HG03064 (cell line): Measurements from ENCODE around the gene CLSTN1.

Experiments
- ATAC-seq: cut with Tn5 transposase; IDR thresholded peaks from one replicate; pipeline ENCODE4 v1.9.1; 2021; ENCODE audit warnings: low read depth; ENCODE audit not compliant: unreplicated experiment

Gene CLSTN1

GRCh38 chr1:9852004-9852403 is 28.2 kb upstream of the CLSTN1 start:
- ATAC-seq = no peak

- ATAC-seq = no peak
These were observed 26.8 kb upstream of the CLSTN1 start for GRCh38 chr1:9850442-9851162.

GRCh38 chr1:9849691-9850441 is 26.1 kb upstream of the CLSTN1 start:
- no peak for ATAC-seq

DNA sequence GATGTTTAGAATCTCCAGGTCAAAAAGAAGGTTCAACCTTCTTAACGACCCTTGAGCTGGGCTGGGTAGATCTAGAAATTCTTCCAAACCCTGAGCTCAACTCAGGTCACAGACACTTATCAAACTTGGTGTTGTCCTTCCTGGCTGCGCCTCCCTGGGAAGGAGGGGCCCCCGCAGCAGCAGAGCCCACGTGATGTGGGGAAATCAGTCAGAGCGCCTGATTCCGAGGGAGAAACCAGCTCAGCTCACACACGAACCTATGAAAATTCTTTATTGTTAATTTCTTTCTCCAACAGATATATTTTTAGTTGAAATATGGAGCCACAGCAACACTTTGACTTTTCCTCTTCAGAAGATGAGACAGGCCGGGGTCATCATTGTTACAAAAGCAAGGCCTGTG is 24.3 kb upstream of the CLSTN1 start:
- ATAC-seq = no peak

- ATAC-seq = no peak
These were observed 23.5 kb upstream of the CLSTN1 start for GRCh38 chr1:9847269-9847668.

DNA sequence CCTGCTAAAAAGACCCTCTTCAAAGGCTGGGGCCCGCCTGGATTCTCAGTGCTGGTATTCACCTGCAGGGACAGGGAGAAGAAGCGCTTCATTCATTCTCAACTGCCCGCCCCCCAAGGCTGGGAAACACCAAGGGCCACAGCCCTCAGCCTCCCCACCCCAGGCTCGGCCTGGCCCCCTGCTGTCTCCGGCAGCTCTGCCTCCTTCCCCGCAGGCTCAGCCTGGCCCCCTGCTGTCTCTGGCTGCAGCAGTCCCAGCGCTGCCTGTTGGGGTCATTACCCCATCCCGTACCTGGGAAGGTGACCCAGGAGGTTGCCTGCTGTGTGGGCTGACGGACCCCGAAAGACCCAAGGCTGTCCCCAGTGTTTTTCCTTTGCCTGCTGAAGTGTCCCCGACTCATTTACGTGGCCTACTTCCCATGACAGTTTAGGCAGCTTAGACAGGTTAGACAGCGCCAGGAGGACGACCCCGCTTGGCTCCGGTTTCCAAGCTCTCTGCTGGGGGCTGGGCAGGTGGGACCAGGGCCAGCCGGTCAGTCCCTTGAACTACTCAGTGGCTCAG is 22.9 kb upstream of the CLSTN1 start:
- no peak for ATAC-seq

DNA sequence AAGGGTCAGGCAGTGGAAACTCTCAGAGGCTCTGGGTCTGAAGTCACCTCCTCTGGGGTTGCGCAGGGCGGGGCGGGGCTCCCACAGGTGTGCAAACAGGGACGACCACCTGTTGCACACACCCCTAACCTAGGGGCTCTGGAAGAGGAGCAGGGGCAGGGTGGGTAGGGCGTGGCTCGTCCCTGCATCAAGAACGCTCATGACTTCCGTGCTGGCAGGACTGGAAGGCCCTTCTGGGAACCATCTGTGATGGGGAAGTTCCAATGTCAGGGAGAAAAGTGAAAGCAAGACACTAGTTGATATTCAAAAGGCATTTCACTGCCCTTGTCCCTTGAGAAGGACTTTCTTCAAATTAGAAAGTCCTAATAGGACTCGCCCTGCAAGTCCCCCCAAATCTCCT is 22.1 kb upstream of the CLSTN1 start:
- ATAC-seq = no peak

GRCh38 chr1:9844756-9845155 is 21.0 kb upstream of the CLSTN1 start:
- ATAC-seq = no peak

- ATAC-seq = no peak
These were observed 20.3 kb upstream of the CLSTN1 start for GRCh38 chr1:9844106-9844505.

GRCh38 chr1:9843576-9843945 is 19.8 kb upstream of the CLSTN1 start:
- no peak for ATAC-seq

DNA sequence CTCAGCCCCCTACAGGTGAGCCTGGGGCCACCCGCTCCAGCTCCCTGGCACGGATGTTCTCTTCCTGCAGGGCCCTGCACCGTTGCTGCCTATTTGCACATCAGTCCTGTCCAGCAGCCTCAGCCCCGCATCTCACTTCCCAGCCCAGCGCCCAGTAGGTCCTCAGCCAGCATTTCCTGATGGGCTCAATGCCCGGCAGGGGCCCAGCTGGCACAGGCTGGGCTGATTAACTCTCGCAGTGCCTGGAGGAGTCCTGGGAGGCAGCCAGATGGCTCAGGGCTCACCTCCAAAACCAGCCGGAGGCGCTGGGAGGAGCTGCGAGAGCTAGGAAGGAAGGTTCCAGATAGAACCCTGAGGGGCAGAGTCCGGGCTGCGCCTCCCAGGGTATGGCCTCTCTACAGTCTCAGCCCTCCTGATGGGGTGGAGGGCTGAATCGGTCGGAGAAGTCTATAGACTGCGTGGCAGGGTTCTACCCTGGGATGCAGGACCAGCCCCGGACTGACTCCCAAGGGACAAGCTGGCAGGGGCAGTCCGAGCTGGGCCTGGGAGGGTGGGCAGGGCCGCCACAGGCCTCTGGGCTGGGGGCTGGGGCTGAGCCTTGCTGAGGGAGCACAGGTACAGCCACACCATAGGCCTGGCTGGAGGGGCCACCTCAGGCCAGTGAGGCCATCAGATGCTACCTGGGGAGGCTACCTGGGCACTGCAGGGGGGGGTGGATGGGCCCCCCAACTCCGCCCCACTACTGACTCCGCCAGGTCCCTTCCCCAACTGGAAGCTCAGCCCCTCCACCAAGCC is 19.2 kb upstream of the CLSTN1 start:
- no peak for ATAC-seq

- ATAC-seq = no peak
These were observed 18.4 kb upstream of the CLSTN1 start for GRCh38 chr1:9842073-9842711.

DNA sequence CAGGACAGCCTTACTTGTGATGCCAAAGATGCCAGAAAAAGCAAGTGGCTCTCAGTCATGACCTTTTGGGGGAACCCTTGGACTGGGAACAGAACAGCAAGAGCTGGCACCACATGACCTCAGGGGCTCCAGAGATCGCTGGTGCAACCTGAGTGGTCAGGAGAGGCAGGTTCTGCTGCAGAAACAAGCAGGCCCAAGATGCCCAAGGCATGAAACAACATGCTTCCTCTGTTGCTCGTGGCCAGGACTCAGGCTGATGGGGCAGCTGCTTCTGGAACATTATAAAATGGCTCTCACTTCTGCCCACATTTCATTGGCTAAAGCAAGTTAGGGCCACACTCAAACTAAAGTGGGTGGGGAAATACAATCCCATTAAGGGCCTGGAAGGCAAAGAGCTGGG is 17.7 kb upstream of the CLSTN1 start:
- no peak for ATAC-seq

- ATAC-seq = no peak
These were observed 16.4 kb upstream of the CLSTN1 start for GRCh38 chr1:9840176-9840575.

GRCh38 chr1:9838946-9839345 is 15.2 kb upstream of the CLSTN1 start:
- no peak for ATAC-seq

DNA sequence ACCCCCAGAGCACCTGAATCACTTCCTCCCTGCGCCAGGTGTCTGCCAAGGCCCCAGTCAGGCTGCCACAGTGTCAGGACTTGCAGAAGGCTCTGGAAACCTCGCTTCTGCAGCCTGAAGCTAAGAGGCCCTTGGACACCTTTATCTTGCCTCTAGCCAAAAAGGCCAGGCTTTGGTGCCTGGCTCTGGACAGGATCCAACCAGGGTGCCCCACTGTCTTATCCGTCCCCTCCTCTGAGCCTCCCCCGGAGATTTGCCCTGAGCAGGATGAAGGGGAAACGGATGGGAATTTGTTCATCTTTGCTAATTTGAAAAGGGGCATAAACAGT is 12.8 kb upstream of the CLSTN1 start:
- ATAC-seq = no peak

GRCh38 chr1:9835758-9836631 is 12.2 kb upstream of the CLSTN1 start:
- ATAC-seq = no peak

DNA sequence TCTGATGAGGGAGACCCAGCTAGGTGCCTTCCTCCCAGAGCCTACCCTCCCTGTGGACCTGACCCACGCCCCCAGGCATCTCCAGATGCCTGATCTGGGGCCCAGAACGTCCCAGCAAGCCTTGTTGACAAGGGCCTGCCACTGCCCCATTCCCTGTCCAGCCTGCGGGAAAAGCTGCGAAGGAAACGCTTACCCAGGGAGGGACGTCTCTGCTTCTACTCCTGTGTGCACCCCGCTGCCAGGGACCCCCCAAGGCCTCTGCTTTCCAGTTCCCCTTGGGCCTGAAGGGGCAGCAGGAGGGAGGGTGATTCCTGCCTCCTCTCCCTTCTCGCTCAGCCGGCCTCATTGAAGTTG is 11.6 kb upstream of the CLSTN1 start:
- no peak for ATAC-seq

DNA sequence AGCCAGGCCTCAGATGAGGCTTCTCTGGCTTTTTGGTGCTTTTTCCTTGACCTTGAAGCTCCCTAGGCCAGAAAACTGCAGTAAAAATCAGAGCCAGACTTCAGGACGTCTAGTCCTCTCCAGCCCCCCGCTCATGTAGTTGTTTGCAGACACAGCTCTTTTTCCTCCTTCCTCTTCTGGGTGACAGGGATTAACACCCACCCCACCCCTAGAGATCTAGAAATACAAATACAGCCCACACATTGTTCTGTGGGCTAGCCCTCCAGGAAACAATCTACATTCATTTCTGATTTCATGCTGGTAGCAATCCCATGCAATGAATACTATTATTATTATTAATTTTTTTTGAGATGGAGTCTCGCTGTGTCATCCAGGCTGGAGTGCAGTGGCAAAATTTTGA is 9.9 kb upstream of the CLSTN1 start:
- no peak for ATAC-seq

DNA sequence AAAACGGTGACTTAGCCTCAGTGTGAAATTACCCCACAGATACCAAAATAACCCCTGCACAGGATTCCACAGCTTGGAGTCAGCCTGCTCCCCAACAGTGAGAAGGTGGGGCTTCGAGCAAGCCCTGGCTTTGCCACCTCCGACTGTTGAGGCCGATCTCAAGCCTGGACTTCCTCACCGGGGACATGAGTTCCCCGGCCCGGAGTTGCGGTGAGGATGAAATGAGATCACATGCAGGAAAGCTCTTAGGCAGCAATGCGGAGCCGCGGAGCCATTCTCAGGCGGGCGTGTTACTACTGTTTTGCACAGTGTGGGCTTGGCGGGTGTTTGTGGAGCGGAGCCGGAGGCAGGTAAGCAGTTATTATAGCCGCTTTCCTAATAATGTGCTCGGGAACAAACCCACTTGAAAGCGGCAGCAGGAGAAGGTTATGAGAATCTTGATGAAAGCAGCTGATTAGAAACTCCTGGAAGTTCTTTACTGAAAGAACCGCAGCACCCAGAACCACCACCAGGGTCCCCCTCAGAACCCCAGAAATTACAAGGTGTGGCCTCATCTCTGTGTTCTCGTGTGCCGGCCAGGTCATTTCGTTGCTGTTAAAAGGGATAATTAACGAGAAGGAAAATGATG is 3.9 kb upstream of the CLSTN1 start:
- no peak for ATAC-seq
